HG02642 (cell line): Measurements from ENCODE around the gene PPP1R3G.

Experiments used
- ATAC-seq: cut with Tn5 transposase; IDR thresholded peaks from one replicate; pipeline ENCODE4 v1.9.1; 2021; ENCODE audit warnings: mild to moderate bottlenecking; ENCODE audit not compliant: unreplicated experiment, poor library complexity

The PPP1R3G gene

DNA sequence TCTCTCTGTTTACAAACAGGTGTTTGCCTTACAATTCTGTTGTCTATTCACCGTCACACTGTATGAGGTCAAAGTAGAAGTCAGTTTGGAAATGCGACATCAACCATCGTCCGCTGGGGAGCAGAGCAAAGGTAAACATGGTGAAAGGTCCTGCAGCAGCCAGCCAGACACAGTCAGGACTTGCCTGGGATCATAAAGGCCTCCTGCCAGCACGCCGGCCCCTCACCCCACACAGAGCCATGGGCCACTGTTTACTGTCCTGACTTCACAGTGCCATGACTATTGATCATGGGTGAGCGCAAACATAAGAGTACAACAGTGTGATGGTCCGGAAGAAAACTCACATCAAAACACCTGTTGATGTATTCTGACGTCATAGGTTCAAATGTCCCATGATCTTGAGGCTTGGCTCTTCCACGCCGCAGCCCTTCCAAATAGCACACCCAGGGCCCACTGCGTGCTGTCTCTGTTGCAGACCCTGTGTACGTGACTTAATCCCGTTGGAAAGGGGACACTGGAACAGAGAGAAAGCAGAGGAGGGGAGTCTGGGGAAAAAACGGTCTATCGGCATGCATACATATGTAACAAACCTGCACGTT is 16.9 kb upstream of the PPP1R3G start:
- ATAC-seq, result no peak

DNA sequence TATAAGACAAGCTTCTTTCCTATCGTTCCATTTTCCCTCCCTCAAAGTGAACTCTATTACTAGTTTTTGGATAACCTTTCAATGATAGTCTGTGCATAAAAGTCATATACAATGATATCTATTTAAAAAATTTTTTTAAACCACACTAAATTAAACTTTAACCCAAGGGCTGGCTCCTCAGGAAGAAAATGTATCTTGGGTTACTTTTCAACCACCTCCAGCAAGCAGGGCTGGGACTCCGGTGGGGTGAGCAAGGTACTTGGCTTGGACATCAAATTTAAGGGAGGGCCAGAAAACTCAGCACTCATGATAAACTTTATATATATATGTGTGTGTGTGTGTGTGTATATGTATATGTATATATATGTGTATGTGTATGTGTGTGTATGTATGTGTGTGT is 13.9 kb upstream of the PPP1R3G start:
- no peak for ATAC-seq

DNA sequence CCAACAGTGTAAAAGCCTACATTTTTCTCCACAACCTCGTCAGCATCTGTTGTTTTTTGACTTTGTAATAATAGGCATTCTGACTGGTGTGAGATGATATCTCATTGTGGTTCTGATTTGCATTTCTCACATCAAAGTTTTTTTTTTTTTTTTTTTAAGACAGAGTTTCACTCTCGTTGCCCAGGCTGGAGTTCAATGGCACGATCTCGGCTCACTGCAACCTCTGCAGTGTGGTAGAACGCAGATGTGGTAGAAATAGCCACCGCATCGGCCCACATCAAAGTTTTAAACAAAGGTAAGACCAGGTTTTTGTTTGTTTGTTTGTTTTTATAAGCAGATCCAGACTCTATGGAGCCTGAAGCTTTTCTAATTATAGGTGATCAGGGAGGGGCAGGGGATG is 12.7 kb upstream of the PPP1R3G start:
- no peak for ATAC-seq

DNA sequence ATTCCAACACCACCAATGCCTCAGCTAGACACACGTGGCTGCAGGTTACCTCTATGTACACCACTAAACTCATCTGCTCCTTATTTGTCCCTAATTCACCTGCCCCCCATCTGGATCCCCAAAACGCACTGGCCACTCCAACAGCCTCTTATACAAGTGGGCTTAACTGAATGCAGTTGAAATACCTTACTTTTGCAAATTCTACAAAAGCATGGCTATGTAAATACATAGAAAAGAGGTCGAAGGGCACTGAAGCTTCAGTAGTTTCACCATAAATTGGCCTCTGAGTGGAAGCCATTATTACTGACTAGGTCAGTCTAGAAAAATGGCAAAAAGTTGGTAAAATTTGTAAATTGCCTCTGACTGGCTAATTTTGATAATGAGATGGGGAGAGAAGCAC is 11.1 kb upstream of the PPP1R3G start:
- ATAC-seq, result no peak

DNA sequence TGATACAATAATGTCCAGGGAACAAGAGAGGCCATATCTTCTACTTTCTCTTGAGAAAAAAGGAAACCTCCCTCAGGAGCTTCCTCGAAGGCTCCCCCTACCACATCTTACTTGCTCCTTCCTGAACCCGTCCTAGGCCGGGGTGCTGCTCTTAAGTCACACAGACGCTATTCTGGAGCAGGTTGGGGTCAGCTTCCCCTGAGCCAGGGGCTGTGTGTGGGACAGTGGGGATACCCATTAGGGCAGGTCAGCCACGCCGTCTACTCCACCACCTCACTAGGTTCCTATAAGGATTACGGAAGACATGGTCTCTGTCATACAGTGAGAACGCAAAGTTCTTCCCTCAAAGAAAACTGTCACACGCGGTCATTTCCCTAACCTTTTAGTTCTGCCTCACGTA is 8.2 kb upstream of the PPP1R3G start:
- no peak for ATAC-seq

DNA sequence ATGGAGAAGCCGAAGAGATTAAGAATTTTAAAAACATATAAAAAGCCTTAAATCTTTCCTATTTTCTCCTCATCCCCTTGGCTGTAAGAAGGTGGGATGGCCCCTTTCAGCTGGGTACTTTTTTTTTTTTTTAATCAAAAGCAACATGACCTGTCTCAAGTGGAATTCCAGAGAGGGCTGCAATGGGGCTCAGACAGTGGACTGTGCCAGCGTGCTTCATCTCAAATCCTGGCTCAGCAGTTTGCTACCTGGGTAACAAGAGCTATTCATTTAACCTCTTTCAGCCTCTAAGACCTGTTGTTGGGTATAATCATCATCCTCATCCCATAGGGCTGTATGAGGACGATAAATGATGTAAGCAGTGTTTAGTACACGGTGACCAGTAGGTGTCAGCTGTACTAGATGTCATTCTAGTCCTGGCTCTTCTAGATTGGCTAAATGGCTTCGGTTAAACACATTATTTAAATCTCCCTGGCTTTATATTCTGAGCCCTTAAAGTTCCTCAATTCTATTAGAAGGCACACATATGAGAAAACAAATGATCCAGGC is 6.9 kb upstream of the PPP1R3G start:
- no peak for ATAC-seq

DNA sequence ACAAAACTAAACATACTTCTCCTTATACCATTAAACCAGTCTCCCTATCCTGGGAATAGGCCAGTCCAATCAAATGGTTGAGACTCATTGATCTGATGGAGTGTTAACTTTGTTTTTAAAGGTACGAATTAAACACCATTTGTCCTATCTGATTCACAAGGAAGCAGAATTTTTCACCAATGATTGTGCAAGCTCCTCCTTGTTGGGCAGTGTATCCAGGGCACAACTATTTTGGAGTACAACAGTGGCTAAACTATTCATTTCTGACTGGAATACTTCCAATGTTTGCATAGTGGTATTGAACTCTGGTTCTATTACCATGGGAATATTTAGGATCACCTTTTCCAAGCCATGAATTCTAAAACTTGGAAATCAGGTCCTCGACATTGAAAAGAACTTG is 5.4 kb upstream of the PPP1R3G start:
- no peak for ATAC-seq

DNA sequence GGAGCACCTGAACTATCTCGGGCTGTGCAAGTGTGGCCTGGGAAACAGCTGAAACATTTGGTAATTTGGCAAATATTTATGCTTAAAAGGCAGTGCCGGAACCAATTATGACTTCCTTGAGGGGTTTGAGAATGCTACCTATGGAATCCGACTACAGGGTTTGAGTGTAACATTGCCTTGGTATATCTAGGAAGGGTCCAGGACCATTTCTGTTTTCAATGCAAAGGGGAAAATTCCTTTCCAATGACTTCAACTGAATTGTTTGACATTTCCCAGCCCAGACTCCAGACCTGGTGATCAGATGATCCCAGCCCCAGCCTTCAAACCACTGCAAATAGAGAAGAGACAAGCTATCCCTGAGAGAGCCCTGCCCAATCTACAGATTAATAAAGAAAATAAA is 4.6 kb upstream of the PPP1R3G start:
- ATAC-seq, result no peak

DNA sequence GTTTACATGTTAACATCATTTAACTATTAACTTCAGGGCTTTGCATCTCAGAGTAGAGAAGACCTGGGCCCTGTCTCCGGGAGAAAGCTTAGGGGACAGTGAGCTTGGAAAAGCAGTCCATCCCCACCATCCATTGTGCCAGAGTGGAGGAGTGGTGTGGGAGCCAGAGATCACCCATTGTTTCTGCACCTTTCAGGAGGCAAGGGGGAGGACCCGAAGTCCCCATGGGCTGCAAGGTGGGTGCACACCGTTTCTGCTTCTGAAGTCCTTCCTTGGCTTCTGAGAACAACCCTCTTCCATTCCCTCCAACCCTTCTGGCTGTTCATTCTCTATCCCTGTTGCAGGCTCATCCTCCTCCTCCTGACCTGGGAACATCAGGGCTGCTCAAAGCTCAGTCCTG is 4.0 kb upstream of the PPP1R3G start:
- ATAC-seq, result no peak

DNA sequence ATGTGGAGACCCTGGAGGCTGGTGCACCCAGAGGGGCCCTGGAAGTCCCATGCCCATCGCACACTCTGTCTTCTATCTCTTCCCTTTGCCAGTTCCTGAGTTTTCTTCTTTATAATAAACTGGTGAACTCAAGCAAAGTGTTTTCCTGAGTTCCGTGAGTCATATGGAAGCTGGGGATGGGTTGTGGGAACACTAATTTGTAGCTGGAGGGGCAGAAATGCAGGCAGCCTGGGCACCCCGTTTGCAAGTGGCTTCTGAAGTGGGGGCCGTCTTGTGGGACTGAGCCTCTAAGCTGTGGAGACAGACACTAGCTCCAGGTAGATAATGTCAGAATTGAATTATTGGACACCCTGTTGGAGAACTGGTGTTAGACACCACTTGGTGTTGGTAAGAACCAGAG is 3.2 kb upstream of the PPP1R3G start:
- ATAC-seq, result no peak

DNA sequence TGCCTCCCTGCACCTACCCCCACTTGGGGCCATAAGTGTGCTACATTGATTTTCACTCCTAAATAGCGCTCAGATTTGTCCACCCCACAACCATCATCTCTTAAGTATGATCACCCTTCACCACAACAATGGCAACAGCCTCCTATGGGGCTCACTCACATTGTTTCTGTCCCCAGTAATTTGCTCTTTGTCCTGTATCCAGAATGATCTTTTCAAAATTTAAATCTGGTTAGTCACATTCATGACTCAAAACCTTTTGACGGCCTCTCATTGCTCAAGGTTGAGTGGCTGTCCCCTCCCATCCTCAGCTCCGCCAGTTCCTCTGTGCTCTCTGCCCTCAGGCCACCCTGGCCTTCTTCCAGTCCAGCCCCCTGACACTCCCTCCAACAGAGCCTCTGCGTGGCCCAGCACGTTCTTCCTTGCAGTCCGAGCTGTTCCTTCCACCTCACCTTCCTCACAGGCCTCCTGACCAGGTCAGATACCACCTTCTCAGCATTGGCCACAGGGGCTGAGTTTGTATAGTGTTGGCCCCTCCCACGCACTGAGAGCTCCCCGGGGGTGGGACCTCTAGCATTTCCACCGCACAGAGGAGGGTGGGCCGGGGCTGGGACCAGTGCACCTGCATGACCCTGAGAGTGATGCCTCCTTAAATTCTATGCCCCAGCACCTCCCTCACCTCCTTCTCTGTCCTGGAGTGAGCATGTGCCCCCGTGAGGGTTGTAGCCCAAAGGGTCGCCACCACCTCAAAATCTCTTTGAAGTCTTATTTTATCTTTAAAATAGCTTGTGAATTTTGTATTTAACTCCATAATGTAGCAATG is 2.4 kb upstream of the PPP1R3G start:
- ATAC-seq, result no peak

DNA sequence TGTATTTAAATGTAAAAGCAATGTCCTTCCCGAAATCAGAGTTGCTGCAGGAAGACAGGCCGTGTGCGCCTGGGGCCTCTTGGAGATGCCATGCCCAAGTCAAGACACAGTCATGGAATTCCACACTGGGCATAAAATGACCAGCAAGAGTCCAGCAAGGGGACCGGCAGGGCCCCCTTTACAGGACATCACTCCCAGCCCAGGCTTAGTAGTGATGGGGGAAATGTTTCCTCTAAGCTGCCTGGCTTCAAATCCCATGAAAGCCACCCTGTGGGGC is 1.9 kb upstream of the PPP1R3G start:
- ATAC-seq, result no peak

DNA sequence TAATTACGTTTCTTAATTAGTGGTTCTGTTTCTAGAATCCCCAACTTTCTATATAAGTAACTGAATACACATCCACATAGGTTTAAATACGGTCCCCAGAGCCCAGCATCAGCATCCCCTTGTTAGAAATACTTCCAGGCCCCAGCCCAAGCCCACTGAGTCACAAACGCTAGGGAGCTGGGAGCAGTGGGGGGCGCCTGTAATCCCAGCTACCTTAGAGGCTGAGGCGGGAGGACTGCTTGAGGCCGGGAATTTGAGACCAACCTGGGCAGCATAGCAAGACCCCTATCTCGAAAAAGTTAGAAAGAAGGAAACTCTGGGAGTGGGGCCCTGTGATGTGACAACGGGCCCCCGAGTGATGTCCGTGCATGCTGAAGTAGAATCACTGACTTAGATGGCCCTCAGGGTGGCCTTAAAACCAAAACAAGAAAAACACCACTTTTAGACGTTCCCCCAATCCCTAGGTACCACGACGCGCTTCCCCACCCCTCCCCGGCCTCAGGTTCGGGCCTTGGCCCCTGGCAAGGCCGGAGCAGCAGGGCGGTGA is 1.3 kb upstream of the PPP1R3G start:
- no peak for ATAC-seq

DNA sequence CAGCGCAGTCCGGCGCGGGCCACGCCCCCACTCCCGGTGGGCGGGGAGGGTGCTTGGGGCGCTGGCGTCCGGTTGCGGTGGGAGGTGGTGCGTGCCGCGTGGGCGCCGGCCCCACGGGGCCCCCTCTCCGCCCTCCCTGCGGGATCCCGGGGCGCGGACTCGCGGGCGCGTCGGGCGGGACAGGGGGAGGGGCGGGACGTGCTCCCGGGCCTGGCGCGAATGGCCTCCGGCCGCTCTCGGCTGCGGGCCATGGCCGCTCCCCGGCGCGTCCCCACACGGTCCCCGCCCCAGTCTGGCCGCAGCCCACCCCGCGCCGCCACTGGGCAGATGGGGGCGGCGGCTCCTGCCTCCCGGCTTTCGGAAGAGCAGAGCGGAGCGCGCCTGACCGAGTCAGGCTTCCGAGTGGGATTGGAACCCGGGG is 771 bp upstream of the PPP1R3G start:
- peak; percentile 41 for ATAC-seq

DNA sequence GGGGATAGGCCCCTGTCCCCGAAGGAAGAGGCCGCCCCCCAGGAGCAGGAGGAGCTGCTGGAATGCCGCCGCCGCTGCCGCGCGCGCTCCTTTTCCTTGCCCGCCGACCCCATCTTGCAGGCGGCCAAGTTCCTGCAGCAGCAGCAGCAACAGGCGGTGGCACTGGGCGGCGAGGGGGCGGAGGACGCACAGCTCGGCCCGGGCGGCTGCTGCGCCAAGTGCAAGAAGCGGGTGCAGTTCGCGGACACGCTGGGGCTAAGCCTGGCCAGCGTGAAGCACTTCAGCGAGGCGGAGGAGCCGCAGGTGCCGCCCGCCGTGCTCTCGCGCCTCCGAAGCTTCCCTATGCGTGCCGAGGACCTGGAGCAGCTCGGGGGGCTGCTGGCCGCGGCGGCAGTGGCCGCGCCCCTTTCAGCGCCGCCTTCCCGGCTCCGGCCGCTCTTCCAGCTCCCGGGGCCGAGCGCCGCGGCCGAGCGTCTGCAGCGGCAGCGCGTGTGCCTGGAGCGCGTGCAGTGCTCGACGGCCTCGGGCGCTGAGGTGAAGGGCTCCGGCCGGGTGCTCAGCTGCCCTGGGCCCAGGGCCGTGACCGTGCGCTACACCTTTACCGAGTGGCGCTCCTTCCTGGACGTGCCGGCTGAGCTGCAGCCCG is 630 bp downstream of the PPP1R3G start:
- peak; percentile 25 for ATAC-seq

DNA sequence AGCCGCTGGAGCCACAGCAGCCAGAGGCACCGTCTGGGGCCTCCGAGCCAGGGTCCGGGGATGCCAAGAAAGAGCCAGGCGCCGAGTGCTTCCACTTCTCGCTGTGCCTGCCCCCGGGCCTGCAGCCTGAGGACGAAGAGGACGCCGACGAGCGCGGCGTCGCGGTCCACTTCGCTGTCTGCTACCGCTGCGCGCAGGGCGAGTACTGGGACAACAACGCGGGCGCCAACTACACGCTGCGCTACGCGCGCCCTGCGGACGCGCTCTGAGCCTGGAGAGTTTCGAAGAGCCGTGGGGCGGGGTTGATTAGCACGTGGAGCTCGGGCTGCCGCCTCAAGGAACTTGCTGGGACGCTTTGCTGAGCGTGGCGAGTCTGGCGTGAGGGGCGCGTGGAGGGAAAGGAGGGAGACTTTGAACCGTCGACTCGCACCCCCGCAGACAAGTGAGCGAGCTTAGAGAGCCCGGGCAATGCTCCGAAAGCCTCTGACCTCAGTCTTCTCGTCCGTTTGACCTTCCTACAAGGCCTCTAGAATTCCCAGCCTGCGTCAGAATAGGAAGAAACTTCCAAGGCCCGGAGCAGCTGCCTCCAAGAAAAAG is 1.3 kb downstream of the PPP1R3G start:
- ATAC-seq, result no peak

DNA sequence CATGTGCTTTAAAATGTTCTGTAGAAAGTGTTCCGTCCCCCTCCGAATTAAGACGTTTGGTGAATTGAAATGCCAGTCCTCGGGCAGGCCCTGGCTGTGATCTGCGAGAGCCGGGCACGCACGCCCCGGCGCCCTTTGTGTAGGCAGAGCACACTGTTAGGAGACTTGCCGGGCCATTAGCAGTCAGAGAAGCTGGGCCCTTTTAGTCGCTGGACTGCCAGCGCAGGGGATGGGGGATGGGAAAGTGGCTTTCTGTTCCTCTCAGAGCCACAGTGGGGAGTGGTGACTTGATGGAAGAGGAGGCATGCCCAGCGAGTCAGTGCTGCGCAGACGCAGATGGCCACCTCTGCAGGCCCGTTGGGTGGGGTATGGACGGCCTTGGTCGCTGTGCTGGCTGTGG is 2.2 kb downstream of the PPP1R3G start:
- ATAC-seq, result no peak

DNA sequence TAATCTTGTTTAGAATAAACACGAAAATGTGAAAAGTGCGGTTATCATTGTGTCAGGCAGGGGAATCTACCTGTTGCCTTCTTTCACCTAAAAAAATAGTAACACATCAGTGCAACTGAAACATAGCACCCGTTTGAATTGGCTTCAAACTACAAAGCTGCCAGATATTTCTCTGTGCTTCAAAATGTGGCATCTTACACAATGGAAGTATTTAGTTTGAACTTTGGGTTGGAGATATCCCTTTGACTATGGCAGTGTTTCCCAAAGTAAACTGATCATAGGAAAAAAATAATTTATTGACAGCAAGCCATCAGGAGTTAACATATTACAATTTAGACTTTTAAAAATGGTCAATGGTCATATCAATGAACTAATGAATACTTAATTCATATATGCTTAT is 3.6 kb downstream of the PPP1R3G start:
- no peak for ATAC-seq

DNA sequence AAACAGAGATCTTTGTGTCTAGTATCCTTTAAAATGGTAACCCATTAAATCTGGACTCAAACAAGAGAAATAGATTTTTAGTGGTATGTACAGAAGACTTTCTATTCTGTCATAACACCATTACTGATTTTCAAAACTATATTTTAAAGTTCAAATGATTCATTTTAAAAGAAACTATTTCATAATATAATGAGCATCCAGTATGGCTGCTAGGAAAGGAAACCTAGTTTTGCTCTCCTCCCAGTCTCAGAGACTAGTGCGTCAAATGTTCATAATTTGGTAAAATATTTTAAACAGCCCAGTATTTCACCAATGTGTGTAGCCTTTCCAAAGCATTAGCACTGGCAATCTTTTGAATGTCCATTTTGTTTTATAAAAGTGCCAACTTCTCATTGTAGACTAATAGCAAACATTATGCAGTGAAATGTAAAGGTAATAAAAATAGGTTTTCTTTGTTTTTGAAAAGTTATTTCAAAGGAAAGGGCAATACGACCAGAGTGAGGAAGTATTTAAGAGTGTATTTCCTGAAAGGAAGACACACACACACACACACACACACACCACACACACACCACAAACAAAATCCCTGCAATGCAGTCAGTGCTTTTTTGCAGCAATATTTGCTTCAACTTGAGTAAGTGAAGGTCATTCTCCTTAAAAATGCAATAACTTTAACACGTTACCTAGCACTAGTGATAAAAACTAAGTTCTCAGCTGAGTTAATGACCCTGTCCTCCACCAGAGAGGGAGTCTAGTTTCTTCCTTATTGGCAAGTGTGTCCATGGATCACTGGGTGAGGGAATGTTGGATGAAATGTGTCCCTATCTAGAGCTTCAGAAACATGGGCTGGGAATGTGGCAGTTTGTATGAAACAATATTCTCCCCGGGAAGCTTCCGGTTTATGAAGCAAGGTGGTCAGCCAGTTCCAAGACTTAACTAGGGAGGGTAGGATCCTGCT is 4.6 kb downstream of the PPP1R3G start:
- ATAC-seq, result no peak

DNA sequence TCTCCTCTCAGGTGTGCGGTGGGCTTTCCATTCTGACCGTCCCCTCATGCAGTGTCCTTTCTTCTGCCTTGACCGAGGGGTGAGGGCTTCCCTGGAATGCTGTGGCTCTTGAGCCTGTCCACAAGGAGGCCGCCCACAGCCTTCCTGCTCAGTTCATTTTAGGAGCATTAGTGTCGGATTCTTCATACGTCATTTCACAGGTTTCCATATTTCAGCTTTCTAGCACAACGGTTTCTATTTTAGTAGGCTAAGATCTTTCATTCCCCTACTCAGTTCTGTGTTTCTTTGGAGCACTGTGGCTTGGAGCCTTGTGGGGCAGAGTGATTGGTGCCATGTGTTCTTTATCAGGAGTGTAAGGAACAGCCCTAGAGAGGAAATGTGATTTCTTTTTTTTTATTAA is 5.5 kb downstream of the PPP1R3G start:
- no peak for ATAC-seq
